KBM-7 (cell line): ENCODE results near the gene FAT1.

ENCODE experiments used
- DNase-seq: peaks from one replicate; pipeline ENCODE4 v3.0.0-alpha.2; 2015
- in situ Hi-C: fragments of 300-500 bp; cut with MboI; formaldehyde crosslinking; loops from 2 replicates; pipeline ENCODE4 v1.14.3; 2020; ENCODE audit warnings: low sequenced_read_pairs, low pct_unique_long_range_greater_than_20kb, mixed read lengths

The FAT1 gene

DNA sequence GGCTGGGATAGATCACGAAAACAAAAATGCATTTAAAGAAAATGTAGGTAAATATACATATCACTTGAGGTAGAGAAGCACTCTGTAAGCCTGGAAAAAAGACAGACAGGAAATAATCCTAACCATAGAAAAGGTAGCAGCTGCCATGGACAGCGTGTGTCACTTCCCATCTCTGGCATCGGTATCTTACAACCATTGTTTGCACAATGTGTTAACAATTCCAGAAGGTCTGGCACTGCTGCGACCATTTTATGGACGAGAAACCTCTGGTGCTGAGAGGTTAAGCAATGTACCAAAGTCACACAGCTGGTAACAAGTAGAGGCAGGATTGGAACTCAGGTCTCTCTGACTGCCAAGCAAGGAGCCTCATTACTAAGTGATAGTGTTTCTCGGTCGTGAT is 166.6 kb downstream of the FAT1 start:
- in situ Hi-C loops, result no loop called here
- DNase-seq, result no peak

DNA sequence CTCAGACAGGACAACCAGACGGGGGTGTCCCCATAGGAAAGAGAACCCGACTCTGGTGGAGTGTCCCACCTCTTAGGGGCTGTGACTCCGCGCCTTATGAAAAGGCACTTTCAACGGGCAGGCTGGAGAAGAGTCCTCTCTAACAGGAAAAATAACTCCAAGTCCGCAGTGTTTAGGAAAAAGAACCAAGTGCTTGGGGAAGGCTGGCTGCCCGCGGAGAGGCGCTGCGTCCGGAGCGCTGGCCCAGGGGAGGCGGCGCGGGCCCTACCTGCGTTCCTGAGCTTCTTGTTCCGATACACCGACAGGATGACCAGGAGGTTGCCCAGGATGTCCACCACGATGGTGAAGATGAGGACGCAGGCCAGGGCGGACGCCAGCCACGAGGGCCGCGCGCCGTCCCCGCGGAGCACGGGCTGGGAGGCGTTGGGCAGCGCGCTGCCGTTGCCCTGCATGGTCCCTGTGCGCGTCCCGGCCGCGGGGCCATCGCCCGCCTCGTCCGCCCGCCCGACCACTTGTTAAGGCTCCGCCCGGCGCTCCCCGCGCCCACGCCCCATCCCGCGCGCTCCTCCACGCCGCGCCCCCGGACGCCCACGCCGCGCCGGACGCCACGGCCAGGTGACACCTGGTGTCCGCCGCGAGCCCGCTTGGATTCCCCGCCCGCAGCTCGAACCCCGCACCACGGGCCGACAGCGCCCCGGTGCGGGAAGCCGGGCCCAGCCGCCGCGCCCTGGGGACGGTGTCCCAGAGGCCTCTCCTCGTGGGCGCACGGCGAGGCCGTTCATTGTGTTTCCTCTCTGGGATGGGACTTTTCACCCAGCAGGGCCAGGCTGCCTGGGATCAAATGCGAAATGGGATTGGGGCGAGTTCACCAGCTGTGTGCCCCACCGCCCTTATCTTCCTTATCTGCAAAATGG is 168.5 kb downstream of the FAT1 start, which contains the start of gene MTNR1A:
Gene MTNR1A, minus strand, starts transcription at position 654 of the 914 bp plus-strand sequence. Its CDS starts 202 bp downstream, at position 452.
- in situ Hi-C loops, result no loop called here
- DNase-seq, result no peak

DNA sequence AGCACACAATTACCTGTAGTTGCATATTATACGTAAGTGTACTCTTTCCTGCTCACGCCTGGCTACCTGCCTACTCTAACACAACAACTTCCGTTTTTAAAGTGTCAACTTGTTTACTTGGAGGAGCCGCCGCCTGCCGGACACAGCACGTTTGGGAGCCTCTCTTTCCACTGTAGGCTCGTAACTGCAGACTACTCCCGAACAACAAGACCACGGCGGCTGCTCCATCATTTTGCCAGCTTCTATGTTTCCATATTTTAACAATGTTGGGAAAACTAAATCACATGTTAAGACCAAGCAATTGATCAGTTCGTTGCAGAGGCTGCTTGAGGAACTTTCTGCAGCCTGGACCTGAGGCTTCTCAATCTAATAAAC is 169.1 kb downstream of the FAT1 start:
- DNase-seq, result no peak
- in situ Hi-C loops, result no loop called here

DNA sequence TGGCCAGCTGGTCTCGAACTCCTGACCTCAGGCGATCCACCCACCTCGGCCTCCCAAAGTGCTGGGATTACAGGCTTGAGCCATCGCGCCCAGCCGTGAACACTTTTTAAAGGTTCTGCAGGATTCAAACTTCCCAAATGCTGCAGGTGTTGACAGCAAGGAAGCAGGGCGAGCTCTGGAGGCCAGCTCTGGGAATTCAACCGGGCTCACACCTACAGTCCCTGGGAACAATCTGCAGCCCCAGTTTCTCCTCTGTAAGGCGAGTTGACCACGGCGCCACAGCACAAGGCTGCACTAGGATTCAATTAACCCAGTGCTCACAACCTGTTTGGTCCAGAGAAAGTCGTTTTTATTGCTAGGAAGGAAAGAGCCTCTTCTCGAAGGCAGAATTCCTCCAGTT is 169.9 kb downstream of the FAT1 start:
- in situ Hi-C loops, result no loop called here
- no peak for DNase-seq

DNA sequence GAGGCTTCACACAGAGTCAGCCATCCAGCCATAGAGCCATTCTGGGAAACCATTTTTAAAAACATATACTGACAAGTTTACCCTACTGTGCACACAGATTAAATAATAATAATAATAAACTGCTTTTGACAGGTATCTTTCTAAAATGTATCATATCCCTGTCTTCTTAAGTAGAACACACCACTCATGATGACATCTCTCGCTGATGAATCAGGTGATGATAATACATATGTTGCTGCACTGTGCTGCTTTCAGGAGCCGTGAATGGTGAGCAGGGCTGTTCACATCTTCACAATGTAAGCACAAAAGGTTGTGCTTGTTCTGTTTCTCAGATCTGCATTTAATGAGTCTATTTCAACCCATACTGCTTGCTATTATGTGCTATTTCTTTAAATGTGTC is 171.8 kb downstream of the FAT1 start:
- in situ Hi-C loops, result no loop called here
- DNase-seq, result no peak

DNA sequence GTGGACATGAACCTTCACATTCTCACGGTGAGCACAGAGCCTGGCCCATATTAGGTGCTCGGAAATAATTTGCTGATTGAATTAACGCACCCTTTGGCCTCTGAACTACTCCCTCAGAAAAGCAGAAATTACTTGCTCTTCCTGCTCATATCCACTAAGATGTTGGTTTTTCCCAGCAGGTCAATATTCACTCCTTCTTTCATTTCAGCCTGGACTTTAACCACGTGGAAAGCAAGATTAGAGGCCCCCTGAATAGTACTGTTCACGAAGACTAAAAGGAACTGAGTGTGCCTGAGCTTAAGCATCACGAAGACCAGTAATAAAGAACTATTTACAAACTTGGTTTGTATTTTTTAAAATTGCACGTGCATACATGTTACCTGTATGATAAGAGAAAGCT is 178.2 kb downstream of the FAT1 start:
- in situ Hi-C loops, result no loop called here
- no peak for DNase-seq

DNA sequence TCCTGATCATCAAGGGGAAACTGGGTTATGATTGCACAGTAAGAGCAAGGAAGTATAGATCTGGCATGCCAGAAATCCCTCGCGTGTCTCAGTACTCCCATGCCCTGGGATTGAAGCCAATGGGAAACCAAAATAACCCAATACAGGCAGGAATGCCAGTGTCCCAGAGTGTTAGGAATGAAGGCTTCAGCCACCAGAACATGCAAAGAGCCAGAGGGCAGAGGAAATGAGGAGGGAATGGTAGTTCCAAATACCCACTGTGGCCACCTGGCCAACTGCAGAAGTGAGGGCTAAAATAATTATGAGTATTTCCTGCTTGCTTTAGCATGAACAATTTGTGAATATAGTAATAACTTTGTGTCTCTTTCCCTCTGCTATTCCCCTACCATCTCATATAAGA is 180.4 kb downstream of the FAT1 start:
- DNase-seq, result no peak
- in situ Hi-C loops, result no loop called here

DNA sequence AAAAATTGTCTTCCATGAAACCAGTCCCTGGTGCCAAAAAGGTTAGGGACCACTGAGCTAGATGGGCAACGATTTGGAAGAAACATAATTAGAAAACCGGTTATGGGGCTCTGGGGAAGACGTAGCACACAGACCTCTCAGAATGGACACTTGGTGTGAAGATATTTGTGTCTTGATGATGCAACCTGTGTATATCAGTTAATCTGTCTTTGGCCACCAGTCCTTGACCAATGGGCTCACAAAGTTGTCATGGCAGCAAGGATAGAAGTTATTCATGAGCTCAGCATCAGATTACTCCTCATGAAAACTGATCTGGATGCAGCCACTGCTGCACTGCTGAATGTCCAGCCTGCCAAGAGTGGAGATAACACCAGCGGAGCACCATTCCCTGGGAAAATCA is 181.9 kb downstream of the FAT1 start:
- in situ Hi-C loops, result no loop called here
- no peak for DNase-seq

DNA sequence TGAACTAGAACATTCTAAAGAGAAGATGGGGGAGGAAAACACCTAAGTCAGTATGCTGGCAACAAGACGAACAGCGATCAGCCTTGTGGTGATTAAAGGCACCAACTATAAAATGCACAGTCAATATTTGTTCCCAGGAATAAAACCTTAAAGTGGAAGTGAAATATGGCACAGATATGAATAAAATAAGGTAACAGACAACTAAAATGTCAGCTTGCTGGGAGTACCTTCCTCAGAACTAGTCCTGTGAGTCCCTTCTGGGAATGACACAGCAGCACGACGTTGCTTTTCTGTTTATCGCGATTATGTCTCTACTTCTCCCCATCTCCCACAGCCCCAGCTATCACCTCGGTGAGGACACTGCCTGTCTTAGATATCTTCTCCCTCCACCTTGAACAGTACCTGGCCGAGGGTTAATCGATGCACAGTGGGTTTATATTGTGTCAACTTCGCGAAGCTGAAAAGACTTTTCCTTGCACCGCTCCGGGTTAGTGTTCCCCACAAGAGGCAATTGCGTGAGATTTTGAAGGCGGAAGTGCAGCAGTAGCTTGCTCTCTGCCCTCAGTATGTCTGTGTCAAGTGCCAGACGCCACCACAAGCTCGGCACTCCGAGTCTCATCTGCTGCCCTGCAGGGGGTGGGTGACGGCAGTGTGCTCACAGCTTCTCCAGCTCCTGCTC is 185.7 kb downstream of the FAT1 start:
- in situ Hi-C loops, result no loop called here

More for the DNA sequence above, 185.7 kb downstream of the FAT1 start:
- no peak for DNase-seq
